Uterus (tissue), 2 donors: Measurements from ENCODE around the gene CRTAC1.

Experiments used
- POLR2A ChIP-seq, 2 donors: fragments of 450-650 bp; IDR thresholded peaks; one replicate each; pipeline ENCODE4 v1.6.1; 2016; ENCODE audit warnings: antibody characterized with exemption in 2 of 2, mild to moderate bottlenecking in 1 of 2, moderate library complexity in 1 of 2
- TF ChIP-seq, protein P1 (sequence below), 4 experiments: fragments of 200-600 bp in 2 of 4; fragments of 450-650 bp in 2 of 4; sonication (generic) in 2 of 4; IDR thresholded peaks; one replicate each; pipeline ENCODE4 v1.5.1; 2016 to 2019; ENCODE audit warnings: antibody characterized with exemption in 4 of 4, mild to moderate bottlenecking in 2 of 4, moderate library complexity in 1 of 4

DNA sequence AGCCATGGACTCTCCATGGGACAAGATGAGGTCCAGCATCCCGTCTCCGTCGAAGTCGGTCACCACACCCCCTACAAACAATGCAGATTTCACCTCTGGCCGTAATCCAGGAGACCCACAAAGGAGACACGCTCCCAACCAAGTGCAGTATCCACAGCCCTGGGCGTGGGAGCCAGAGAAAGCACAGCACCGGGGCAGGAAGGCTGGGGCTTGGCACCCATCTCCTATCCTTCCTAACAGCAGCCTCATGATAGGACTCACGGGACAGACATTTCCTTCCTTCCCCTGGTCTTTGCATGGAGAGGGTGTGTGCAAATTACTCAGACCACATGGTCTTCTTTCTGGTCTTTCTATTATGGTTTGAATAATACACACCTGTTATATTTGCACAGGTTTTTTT, 134.5 kb downstream of the CRTAC1 start:
- TF ChIP-seq, protein P1, sequence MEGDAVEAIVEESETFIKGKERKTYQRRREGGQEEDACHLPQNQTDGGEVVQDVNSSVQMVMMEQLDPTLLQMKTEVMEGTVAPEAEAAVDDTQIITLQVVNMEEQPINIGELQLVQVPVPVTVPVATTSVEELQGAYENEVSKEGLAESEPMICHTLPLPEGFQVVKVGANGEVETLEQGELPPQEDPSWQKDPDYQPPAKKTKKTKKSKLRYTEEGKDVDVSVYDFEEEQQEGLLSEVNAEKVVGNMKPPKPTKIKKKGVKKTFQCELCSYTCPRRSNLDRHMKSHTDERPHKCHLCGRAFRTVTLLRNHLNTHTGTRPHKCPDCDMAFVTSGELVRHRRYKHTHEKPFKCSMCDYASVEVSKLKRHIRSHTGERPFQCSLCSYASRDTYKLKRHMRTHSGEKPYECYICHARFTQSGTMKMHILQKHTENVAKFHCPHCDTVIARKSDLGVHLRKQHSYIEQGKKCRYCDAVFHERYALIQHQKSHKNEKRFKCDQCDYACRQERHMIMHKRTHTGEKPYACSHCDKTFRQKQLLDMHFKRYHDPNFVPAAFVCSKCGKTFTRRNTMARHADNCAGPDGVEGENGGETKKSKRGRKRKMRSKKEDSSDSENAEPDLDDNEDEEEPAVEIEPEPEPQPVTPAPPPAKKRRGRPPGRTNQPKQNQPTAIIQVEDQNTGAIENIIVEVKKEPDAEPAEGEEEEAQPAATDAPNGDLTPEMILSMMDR (IDR thresholded peaks at IDR 0.05), result no peak
- TF ChIP-seq POLR2A (IDR thresholded peaks at IDR 0.05), result no peak
